HG03108 (cell line): ENCODE data around the gene RAD18.

Experiments
- ATAC-seq: cut with Tn5 transposase; IDR thresholded peaks from one replicate; pipeline ENCODE4 v1.9.1; 2021; ENCODE audit warnings: moderate library complexity; ENCODE audit not compliant: unreplicated experiment

The RAD18 gene

DNA sequence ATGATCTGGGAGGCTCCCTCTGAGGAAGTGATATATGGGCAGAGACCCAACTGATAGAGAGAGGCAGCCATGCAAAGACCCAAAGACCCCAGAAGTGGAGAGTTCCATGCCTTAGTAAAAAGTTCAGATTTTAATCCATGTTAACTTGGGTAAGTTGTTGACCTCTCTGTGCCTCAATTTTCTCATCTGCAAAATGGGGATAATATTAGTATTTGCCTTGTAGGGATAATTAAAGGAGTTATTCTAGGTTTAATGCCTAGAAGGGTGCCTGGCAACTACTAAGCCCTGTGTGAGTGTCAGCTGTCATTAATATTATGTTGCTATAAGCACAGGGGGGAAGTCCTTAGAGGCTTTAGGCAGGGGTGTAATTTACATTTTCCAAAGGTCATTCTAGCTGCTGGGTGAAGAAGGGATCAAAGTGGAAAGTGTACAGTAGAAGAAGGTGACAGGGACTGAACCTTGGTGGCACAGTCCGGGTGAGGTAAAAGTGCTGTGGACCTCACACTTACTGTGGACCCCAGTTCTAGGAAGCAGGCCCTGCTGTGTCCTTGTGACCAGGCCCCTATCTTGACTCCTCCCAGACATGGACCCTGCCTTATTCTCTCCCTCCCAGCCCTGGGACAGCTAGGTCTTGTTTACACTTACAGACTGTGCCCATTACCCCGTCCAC, 3.0 kb upstream of the RAD18 start:
- ATAC-seq = no peak

DNA sequence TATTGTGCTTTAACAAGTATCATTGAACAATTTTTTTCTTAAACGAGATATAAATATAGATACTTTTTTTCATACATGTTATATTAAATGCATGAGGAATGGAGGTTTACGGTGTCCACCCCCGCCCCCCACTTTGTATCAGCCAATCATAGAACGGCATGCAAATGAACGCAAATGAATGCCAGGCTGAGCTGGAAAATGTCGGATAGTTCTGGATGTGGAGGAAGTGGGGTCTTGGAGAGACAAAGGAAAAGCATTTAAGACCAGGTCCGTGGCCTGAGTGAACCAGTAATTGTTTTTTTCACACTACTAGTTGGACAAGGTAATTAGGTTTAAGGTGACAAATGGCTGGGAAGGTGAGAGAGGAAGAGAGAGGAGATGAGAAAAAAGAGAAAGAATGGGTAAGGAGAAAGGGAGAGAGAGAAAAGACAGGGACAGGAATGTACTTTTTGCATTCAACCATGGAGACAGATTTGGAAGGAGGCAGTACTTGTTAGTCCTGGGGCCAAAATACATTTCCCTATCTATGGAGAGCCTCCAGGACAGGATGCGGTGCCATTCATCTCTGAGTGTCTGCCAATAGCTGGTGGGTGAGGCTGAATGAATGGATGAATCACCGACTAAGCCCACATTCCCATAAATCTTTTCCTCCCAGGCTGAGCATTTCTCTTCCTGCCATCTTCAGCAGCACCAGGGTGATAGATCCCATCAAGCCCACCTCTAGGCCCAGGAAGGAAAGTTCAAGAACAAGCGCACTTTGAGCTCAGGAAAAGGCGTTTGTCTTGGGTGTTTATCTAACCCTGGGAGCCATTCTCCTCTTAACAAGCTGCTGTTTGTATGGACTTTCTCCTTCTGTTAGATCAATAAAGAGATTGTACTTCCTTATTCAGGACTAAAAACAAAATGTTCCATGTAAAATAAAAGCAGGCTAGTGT, 1.4 kb upstream of the RAD18 start:
- no peak for ATAC-seq

DNA sequence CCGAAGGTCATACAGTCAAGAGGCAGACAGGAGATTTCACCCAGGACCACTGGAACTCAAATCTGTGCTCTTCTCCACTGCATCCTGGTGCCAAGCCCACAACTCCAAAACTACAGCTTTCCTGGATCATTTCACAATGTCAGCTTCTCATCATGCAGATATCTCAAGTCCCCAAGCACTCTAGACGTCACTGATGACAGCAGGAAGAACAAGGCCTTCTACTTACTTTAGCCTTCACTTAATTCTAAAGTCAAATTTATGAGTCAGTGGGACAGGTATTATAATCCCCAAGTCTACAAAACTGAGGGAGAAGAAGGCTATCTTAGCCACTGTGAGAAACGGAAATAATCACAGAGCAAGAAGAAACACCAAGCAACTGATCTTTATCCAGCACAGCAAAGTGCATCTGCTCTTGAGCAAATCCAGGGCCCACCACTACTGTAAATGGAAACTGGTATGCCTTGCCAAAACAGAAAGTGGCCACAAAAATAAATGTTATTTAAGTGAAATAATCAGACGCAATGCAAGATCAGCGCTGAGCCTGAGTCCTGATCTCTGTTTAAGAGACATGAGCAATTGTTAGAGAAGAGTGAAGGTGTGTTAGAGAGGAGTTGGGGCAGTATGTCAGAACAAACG, 928 bp downstream of the RAD18 start:
- ATAC-seq = no peak

DNA sequence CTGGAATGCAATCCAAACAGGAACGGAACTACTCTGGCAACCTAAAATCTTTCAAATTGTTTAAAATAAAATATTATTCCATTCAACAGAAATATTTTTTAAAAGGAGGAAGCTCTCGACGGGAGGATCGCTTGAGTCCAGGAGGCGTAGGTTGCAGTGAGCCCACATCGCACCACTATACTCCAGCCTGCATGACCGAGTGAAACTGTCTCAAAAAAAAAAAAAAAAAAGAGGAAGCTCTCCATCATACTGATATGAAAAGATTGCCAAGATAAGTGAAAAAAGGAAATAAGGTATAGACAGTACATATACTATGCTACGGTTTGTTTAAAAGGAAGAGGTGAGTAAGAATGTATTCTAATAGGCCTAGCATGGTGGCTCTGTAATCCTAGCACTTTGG, 3.6 kb downstream of the RAD18 start:
- no peak for ATAC-seq

DNA sequence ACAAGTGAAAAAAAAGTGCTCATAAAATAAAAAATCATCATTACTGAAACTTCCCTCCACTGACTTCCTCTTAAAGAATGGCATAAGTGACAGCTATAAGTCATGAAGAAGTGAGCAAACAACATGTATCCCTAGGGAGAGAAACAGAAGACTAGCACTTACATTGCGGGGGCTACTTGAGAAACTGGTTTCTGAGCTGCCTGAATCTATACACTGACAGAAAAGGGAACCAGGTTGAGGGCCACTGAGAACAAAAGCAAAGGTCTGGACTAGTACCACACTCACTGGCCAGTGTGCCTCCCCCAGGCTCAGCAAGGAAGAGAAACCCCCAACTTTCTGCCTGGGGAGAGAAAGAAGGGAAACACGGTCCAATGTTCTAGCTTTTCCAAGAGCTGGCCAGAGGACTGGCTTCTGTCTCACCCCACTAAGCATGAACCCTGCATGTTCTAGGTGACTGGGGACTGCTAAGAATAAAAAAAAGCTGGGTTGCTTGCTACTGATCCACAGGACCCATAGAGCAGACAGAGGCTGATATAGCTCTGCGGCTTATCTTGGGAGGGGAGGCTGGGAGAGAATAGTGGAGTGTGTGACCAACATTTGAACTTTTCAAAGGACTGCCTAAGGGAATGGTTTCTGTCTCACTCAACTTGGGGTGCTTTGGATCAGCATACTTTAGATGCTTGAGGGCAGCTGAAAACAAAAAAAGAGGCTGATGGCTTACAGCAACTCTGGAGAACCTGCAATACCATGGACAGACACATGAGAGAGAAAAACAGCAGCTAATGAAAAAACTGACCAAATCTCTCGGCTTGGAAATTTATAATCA, 8.1 kb downstream of the RAD18 start:
- ATAC-seq = peak; percentile 89

DNA sequence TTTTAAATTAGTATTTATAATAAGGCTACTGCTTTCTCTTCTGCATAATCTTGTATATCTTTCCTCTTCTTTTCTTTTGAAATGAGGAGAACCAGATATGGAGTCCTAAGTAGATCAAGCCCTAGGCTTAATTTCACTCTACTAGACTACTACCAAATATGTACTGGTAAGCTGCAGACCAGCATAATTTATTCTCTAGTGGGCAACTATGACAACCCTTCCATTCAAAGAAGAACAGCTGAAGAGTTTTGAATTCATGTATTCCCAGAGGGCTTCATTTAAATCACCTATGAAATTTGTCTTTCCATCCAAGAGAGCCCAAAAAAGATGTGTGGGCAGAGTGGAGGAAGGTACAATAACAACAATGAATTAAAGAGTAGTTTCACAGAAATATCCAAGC, 10.0 kb downstream of the RAD18 start:
- no peak for ATAC-seq

DNA sequence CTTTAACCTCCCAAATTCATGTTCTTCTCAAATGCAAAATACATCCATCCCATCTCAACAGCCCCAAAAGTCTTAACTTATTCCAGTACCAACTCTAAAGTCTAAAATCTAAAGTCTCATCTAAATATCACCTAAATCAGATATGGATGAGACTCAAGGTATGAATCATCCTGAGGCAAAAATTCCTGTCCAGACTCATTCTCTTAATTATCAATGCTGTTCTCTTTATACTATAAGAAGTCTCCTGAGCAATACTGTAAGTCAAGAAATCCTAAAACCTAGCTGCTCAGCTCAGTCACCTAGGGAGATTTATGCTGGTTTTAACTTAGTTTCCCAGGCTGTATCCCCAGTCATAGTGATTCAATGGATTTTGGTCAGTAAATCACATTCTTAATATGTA, 11.1 kb downstream of the RAD18 start:
- no peak for ATAC-seq

DNA sequence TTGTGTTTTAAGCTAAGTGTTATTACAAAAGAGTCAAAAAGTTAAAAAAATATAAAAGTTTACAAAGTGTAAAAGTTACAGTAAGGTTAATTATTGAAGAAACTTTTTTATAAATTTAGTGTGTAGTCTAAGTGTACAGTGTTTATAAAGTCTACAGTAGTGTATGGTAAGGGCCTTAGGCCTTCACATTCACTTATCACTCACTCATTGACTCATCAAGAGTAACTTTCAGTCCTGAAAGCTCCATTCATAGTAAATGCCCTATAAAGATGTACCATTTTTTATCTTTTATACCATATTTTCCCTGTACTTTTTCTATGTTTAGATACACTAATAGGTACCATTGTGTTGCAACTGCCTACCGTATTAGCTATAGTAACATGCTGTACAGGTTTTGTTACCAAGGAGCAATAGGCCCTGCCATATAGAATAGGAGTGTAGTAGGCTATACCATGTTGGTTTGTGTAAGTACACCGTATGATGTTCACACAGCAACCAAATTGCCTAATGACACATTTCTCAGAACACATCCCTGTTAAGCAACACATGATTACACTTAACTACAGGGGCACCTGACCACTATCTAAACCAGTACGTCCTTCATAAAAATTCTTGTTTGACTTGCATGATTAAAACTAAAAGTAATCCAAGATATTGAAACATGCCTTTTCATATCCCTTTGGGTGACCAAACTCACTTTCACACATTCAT, 17.2 kb downstream of the RAD18 start:
- ATAC-seq = no peak

DNA sequence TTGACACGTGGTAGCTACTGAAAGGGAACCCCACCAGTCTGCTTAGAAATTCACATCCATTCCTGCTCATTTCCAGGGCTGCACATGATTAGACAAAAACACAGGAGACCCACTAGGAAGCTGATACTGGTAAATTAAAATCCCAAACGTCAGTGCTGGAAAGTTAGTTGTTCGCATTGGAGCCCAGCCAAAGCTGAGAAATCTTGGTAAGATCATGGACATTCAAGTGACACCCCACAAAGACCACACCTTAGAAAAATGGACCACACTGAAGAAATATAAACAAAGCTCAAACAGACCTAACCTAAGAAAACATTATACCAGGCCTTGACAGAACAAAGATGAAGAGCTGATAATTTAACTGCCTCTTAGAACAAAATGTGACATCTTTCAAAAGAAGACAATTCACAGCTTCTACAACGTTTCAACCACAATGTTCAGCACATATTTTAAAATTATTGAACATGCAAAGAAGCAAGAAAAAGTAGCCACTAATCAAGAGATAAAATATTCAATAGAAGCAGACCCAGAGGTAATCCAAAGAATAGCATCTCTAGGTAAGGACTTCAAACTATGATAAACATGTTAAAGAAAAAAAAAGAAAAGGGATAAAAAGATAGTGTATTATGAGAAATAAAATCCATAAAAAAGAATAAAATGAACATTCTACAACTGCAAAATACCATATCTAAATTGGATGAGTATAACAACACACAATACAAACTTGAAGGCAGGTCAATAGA, 20.4 kb downstream of the RAD18 start:
- no peak for ATAC-seq

DNA sequence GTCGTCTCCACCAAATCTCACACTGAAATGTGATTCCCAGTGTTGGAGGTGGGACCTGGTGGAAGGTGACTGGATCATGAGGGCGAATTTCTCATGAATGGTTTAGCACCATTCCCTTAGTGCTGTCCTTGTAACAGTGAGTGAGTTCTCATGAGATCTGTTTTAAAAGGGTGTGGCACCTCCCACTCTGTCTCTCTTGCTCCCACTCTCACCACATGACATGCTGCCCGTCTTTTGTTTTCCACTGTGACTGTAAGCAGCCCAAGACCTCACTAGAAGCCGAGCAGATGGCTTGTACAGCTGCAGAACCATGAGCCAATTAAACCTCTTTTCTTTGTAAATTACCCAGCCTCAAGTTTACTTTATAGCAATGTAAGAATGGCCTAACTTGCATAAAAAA, 21.2 kb downstream of the RAD18 start:
- no peak for ATAC-seq

DNA sequence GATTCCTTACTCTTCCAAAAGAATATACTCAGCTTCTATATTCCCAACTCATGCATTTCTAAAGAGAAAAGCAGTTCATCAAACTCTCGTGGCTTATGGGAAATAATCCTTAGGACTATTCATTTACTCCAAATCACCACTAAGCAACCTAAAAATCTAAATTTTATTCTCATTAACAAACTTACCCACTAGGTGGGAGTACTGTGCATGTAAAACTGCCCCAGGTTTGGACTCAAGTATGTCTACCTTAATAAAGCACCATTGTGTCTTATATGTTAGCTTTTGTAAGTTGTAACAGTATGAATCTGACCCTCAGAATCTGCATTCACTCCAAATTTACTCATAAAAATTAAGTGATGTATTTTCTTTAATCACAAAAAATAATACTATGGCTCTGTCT, 25.3 kb downstream of the RAD18 start:
- no peak for ATAC-seq

DNA sequence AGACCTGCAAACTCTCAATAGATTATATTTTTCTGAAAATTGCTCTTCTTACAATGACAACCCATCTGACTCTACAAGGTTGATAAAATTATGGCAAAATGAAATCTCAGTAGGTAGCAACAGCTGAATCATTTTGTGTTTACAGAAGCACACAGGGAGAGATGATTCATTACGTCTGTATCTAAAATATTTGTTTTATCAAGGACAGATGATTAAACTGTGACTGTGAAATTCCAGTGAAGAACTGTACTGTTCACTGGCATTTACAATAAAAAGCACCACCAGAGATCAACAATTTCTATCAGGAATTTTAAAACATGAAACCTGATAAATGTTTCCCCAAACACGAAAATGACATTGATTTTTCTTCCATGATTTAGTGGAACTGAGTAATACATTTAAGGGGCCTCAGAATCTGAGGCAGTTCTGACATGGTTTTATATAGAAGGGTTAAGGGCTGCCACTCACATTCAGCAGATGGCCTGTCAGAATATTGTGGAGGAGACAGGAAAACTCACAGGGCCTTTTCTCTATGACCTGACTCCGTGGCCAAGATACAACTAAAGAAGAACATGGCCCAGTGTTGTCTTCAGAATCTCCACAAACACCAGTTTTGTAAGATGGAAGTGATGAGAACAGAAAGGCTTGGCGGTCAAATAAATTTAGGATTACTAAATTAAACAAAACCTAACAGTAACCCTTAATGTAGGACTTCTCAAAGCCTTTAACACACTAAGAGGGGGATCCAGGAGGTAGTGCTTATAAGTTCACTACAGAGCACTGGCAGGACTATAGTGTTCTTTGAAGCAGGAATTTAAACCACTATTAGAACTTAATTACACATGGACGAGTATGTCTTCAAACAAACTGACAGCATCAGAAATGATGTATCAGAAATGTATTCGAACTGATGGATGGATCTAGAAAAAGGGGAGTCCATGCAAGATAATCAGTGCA, 25.9 kb downstream of the RAD18 start:
- no peak for ATAC-seq

DNA sequence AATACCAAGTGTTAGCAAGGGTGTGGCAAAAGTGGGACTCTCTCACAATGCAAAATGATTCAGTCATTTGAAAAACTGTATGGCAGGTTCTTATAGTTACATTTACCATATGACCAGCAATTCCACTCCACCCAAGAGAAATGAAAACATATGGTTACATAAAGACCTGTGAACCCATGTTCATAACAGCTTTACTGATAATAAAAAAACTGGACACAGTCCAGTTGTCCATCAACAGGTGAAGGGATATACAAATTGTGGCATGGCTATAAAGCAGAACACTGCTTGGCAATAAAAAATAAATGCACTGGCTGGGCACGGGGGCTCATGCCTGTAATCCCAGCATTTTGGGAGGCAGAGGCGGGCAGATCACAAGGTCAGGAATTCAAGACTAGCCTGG, 30.8 kb downstream of the RAD18 start:
- ATAC-seq = no peak

DNA sequence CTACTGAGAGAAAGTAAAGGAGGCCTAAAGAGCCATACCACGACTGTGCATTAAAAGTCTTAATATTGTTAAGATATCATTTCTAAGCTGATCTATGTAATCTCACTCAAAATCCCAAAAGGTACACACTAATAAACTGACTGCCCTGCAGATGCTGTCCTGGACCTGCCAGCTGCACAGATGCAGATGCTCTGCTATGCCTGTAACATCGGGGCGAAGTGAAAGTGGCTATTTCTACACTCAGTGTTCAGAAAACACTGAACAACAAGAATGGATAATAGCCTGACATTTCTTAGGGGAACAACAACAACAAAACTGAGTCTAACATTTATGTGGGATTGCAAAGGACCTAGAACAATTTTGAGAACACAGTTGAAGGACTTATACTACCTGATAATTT, 31.9 kb downstream of the RAD18 start:
- ATAC-seq = no peak

DNA sequence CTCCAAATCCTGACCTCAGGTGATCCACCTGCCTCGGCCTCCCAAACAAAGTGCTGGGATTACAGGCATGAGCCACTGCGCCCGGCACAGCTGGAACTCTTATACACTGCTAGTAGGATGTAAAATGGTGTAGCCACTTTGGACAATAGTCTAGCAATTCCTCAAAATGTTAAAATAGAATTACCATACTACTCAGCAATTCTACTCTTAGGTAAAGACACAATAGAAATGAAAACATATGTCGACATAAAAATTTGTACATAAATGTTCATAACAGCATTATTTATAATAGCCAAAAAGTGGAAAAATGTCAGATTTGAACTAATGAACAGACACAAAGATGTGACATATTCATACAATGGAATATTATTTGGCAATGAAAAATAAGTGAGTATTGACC, 33.4 kb downstream of the RAD18 start:
- no peak for ATAC-seq

DNA sequence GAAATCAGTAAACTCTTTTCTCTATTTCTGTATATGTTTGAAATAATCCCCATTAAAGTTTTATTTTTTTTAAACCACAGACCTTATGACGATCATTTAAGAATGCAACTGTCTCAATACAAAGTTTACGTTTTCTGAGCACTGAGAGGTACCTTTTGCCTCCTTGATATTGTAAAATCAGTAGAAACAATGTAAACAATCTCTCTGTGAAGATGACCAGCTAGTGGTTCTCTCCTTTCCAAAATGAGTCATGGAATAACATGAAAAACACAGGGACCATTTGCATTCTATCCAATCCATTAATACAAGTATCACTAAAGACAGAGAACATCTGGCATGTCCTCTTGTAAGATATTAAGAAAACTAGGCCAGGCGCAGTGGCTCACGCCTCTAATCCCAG, 48.8 kb downstream of the RAD18 start:
- ATAC-seq = no peak

DNA sequence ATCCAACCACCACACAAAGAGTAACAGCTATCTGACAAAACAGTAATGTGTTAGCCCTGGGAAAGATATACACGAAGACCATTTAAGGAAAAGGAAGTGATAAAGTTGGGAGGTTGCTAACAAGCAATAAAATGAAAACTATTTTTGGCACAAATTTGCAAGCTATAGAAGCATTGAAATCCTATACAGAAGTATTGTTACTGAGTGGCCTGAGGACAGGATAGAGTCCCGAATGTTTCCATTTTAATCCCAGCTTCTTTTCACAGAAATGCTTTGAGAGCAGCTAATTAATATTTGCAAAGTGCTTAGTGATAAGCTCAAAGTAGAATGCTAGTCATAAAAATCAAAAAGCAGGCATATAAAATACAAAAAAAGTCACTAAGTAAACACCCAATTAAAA, 51.5 kb downstream of the RAD18 start:
- no peak for ATAC-seq

DNA sequence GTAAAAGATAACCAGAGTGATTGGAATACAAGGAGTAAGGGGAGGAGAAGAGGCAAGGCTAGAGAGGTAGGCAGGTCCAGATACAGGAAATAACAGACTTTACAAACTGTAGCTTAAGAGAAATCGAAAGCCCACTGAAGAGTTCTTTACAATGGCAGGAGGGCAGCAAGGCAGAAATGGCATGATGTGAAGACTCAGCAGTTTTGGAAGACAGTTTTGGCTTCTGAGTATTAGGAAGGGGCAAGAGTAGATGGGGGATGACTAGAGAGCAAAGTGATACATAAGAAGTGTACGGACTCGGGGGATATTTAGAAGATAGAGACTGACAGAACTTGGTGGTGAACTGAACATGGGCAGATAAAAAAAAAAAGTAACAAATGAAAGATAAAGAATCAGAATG, 54.1 kb downstream of the RAD18 start:
- no peak for ATAC-seq

DNA sequence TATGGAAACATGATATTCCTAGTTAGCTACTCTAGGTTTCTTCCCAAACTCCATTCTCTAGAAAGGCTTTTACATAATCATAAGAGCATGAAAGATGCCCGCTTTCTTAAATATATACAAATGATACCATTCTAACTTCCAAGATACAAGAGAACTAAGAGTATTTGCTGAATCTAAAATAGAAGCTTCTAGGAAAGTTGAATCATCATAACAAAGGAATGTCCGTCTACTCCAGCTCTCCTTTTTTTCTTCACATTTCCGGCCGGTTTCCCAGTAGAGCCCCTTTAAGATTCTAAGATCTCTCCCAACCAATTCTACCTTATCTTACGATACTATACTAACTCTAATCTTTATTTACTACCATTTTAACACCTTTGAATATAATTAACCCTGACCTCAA, 60.1 kb downstream of the RAD18 start:
- ATAC-seq = no peak
